ENCODE measurements around the gene GRAP2.

DNA sequence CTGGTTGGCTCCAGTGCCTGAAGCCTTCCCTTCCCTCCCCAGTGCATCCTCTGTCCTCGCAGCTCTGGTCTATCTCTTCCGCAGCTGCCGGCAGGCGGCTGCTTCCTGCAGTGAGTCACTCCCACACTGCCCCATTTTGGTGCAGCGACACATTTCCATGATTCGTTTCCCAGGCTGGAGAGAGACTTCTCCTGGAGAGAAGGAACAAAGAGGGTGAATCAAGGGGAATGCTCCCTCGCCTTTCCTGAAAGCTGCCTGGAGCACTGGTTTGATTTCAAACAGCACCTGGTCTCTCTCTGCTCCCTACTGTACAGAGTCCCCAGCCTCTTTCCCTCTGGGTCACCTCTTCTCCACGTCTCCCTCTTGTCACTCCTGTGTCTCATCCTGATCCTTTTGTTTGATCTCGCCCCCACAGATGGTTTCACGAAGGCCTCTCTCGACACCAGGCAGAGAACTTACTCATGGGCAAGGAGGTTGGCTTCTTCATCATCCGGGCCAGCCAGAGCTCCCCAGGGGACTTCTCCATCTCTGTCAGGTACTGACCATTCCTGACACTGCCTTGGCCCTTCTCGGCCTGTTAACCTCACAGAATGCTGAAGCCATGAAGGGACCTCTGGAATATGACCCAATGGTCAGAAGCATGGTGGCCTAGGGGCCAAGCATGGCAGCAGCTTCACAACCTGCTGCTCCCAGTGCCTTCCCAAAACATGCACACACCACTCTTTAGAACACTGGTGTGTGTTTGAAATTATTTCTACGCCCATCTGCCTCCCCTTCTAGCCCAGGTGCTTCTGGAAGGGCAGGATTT, 59.0 kb downstream of the GRAP2 start, which contains the start of gene TMA7B:
- TF ChIP-seq, protein P1, sequence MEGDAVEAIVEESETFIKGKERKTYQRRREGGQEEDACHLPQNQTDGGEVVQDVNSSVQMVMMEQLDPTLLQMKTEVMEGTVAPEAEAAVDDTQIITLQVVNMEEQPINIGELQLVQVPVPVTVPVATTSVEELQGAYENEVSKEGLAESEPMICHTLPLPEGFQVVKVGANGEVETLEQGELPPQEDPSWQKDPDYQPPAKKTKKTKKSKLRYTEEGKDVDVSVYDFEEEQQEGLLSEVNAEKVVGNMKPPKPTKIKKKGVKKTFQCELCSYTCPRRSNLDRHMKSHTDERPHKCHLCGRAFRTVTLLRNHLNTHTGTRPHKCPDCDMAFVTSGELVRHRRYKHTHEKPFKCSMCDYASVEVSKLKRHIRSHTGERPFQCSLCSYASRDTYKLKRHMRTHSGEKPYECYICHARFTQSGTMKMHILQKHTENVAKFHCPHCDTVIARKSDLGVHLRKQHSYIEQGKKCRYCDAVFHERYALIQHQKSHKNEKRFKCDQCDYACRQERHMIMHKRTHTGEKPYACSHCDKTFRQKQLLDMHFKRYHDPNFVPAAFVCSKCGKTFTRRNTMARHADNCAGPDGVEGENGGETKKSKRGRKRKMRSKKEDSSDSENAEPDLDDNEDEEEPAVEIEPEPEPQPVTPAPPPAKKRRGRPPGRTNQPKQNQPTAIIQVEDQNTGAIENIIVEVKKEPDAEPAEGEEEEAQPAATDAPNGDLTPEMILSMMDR (conservative IDR thresholded peaks at IDR 0.05; ENCODE audit: low read length) = no peak
- TF ChIP-seq EZH2phosphoT487 (IDR thresholded peaks at IDR 0.05; ENCODE audit: borderline replicate concordance) = no peak

Data from Loucy (cell line).